NCI-H1694 treated with DMSO at 0.1 percent for 48 hours (cell line): ENCODE measurements around the gene RNLS.
A peak's percentile ranks its signal among the peaks of the same experiment; 100 is the strongest.

ENCODE experiments used
- DNase-seq: peaks from one replicate; lab custom pipeline; 2025; lab: John Stamatoyannopoulos, UW

RNLS gene

DNA sequence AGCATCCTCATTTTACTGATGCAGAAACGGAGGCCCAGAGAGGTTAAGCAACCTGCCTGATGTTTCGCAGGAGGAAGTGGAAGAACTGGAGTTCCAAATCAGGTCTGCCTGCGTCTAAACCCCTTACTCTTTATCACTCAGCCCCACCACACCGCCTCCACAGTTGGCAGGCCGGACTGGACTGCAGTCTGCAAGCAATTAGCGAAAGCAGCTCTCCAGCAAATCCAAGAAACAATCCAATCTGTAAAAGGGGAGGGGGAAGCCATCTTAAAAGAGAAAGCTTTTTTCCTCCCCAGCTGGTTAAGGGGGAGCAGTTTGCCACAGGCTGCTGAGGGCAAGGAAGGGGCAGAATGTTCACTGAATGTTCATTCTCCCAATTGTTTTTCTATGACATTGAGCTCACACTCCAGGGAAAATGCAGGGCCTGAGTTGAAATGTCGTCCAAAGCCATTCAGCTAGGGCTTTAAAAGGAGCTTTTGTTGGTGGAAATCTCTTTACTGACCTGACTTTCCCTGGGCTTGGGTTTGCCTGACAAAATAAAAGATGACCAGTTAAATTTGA is 350.1 kb downstream of the RNLS start:
- DNase-seq, result no peak

DNA sequence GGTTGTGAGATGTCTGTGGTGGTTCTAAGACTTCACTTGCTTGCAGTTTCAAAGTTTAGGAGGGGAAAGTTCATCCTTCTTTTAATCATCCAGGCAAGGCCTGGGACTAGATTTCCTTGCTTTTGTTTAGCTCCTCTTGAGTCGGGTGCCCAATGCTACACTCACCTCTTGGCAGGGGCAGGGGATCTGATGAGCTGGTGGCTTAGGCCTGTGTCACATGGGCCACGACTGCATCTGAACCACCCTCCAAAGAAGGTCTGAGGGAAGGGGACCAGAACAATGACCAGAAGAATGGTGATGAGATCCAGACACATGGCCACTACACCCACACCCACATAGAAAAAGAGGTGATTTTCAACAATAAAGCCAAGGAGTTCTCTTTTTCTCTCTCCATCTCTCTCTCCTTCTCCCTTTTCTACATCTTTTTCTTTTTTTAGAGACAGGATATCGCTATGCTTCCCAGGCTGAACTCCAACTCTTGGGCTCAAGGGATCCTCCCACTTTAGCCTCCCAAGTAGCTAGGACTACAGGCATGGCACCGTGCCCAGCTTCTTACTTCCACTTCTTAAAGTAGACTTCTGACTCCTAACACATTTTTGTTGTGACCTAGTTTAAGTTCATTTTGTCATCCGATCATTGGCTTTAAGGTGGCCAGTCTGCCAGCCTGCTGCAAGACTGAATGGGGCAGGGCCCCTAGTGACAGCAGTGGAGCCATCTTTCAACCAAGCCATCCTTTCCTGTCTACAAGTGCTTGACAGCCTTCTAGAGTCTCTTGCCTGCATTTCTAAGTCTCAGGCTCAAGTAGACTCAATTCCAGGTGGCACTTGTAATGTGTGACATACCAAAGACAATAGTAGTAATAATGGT is 350.9 kb downstream of the RNLS start:
- no peak for DNase-seq

DNA sequence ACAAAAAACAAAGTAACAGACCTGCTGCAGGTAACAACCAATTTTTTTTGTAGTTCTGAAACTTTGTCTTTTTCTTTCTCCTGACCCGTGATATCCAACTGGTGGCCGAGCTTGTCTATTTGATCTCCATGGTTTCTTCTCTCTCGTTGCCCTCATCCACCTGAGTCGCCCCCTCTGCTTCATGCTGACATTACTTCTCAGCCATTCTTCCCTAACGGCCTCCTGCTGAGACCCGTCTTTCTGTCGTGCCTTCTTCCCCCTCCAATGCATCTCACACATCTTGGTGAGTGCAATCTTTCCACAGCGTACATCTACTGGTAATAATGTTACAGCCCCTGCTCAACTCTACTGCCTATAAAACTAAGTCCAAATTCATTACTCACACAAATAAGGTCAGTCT is 352.9 kb downstream of the RNLS start:
- DNase-seq, result no peak

DNA sequence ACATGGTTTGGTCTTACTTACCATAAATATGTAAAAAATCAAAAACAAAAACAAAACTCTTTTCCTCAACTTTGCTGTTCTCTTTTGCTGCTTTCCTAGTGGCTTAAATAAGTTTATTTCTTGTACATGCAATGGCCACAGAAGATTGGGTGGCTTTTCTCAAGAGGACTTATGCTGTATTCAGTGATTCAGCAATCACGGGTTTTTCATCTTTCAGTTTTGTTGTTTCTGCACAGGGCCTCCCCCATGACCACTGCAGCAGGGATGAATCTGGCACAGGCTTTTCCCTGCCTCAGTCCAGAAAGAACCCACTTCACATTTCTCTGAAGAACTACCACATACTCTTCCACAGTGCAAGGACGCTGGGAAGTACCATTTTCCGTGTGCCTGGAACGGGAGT is 355.0 kb downstream of the RNLS start:
- no peak for DNase-seq

DNA sequence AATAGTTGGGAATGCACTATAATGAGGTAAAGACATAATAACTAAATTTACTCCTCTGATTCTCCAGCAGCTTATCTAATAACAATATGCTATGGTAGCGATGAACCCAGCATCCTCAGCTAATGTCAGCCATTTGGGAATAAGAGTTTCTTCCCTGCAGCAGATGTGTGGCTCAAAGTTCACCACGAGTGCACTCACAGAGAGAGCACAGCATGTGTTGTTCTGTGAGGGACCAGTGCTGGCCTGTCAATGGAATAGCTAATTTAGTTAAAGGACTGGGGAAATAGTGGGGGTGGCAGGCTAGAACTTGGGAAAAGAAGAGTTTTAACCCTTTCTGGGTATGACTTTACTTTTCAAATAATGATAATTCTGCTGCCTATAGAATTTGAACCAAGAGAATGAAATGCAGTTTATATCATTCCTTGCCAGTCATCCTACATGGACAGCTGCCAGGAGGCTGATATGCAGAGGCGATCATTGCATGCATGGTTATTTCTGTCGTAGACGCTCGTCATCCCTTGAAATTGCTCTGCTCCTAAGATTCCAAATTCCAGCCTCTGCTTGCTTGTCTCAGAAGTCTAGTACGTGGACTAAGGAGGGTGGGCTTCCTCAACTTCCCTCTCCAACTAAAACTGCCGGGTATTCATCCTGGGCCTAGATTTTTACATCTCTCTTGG is 355.6 kb downstream of the RNLS start:
- peak; percentile 37 for DNase-seq

DNA sequence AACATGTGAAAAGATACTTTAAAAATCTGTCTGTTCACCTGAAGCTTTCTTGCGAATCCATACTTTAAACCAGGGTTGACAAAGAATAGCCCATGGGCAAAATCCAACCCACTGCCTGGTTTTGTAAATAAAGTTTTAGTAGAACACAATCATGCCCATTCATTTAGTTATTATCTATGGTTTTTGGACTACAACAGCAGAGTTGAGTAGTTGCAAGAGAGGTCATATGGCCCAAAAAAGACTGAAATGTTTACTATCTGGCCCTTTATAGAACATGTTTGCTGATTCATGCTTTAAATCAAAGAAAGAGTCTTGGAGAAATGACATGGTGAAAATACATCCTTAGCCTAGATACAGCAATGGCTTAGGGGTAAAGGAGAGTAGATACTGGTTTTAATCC is 356.2 kb downstream of the RNLS start:
- DNase-seq, result no peak

DNA sequence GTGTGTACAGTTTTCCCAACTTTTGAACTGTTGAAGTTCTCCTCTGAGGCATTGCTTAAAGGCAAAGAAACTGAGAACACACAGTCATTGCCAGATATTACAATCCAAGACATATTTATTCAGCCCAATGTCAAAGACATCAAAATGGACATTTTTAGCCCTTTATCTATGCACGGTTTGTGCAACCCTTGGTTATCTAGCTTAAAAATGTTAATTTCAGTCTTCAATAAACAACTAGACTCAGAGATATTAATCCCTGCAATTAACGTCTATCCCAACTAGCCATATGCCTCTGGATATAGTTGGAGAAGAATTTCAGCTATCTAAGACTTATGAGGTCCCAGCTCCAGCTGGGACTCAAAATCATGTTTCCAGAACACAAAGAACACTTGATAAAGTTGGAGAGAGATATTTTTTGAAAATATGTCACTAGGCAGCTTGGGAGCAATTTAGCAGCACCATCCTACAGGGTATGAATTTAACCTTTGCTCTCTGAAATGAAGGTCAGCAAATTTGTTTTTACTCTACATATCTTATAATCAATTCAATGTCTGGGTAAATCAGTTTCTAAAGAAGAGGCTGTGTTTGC is 357.0 kb downstream of the RNLS start:
- DNase-seq, result no peak
